ENCODE data around the gene SH3TC2.

GRCh38 chr5:148962761-148963324 lies 100.0 kb downstream of the SH3TC2 start:
- TF ChIP-seq FOXK2 (IDR thresholded peaks at IDR 0.05) (no peak), CTBP1 (IDR thresholded peaks at IDR 0.05; ENCODE audit: borderline replicate concordance) (no peak), SP1 (IDR thresholded peaks at IDR 0.05) (no peak), ZNF384 (IDR thresholded peaks at IDR 0.05) (no peak), FOXA1 (IDR thresholded peaks at IDR 0.05) (no peak), SUZ12 (IDR thresholded peaks at IDR 0.05) (no peak), FOXM1 (IDR thresholded peaks at IDR 0.05; ENCODE audit: borderline replicate concordance) (no peak), L3MBTL2 (conservative IDR thresholded peaks at IDR 0.05) (no peak)

All from HEK293T (cell line).